HG03025 (cell line): Measurements from ENCODE around the gene AUTS2.

Source experiments
- ATAC-seq: cut with Tn5 transposase; IDR thresholded peaks from one replicate; pipeline ENCODE4 v1.9.1; 2021; ENCODE audit warnings: mild to moderate bottlenecking, moderate library complexity; ENCODE audit not compliant: unreplicated experiment, low FRiP score

The AUTS2 gene

GRCh38 chr7:69708857-69709256, 110.6 kb downstream of the AUTS2 start:
- ATAC-seq = no peak

GRCh38 chr7:69710768-69711438, 112.6 kb downstream of the AUTS2 start:
- no peak for ATAC-seq

GRCh38 chr7:69714886-69715576, 116.8 kb downstream of the AUTS2 start:
- no peak for ATAC-seq

GRCh38 chr7:69717221-69717620, 118.9 kb downstream of the AUTS2 start:
- no peak for ATAC-seq

GRCh38 chr7:69719717-69720116, 121.4 kb downstream of the AUTS2 start:
- no peak for ATAC-seq

GRCh38 chr7:69722843-69723242, 124.6 kb downstream of the AUTS2 start:
- ATAC-seq = no peak

GRCh38 chr7:69723663-69724062, 125.4 kb downstream of the AUTS2 start:
- ATAC-seq = no peak

- no peak for ATAC-seq
These were observed 130.0 kb downstream of the AUTS2 start for GRCh38 chr7:69728304-69728703.

- ATAC-seq = no peak
These were observed 133.9 kb downstream of the AUTS2 start for GRCh38 chr7:69732203-69732602.

- ATAC-seq = no peak
These were observed 137.3 kb downstream of the AUTS2 start for GRCh38 chr7:69735582-69735981.

GRCh38 chr7:69736126-69736810, 138.0 kb downstream of the AUTS2 start:
- no peak for ATAC-seq

GRCh38 chr7:69738396-69738951, 140.2 kb downstream of the AUTS2 start:
- peak; percentile 87 for ATAC-seq

- no peak for ATAC-seq
These were observed 140.9 kb downstream of the AUTS2 start for GRCh38 chr7:69739190-69739589.

- ATAC-seq = no peak
These were observed 141.7 kb downstream of the AUTS2 start for GRCh38 chr7:69739931-69740431.

- ATAC-seq = no peak
These were observed 144.0 kb downstream of the AUTS2 start for GRCh38 chr7:69742237-69742636.

GRCh38 chr7:69743436-69743835, 145.2 kb downstream of the AUTS2 start:
- ATAC-seq = no peak

- no peak for ATAC-seq
These were observed 145.8 kb downstream of the AUTS2 start for GRCh38 chr7:69744026-69744425.

- ATAC-seq = no peak
These were observed 148.1 kb downstream of the AUTS2 start for GRCh38 chr7:69746383-69746782.

- ATAC-seq = no peak
These were observed 148.9 kb downstream of the AUTS2 start for GRCh38 chr7:69747144-69747543.

GRCh38 chr7:69748530-69748929, 150.3 kb downstream of the AUTS2 start:
- no peak for ATAC-seq

- no peak for ATAC-seq
These were observed 151.2 kb downstream of the AUTS2 start for GRCh38 chr7:69749372-69749979.
